NB4 (cell line): ENCODE results near the gene CLIP4.

Source experiments
- CTCF ChIP-seq: IDR thresholded peaks from one replicate; pipeline ENCODE4 v1.5.1; 2012; ENCODE audit warnings: low read depth, low read length
- POLR2A ChIP-seq: IDR thresholded peaks from 2 replicates; pipeline ENCODE4 v1.6.1; 2011; ENCODE audit warnings: mild to moderate bottlenecking; ENCODE audit not compliant: insufficient read length; ENCODE audit errors: extremely low read depth

GRCh38 chr2:29162204-29162928 is 47.2 kb downstream of the CLIP4 start:
- TF ChIP-seq CTCF (no peak), POLR2A (no peak)
